ENCODE data around the gene RADIL. TPM values are rescaled to one million over a fixed set of nuclear protein-coding genes. Genes with fewer than 3 reads are reported as not detected.

Gene RADIL
- total RNA-seq, 2 experiments from 2014 or later, result 0.05 TPM; not detected in 1

DNA sequence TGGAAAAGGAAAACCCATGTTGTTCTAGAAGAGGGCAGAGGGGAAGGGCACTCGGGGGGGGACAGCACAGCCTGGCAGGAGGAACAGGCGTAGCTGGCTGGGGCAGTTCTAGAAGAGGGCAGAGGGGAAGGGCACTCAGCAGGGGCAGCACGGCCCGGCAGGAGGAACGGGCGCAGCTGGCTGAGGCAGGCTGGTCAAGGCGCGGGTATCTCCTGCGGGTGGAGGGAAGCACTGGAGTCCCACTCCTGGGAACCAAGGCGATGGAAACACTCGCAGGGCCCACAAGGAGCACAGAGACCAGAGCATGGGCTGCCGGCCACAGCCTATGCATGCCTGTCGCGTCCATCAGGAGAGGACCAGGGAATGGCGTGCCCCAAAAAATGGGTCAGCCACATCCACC, 58.4 kb downstream of the RADIL start:
- ChIA-PET POLR2A (no interaction called here), CTCF (no interaction called here)
- no peaks in the 10 kb centered on the region for H3K4me1 Mint-ChIP-seq

DNA sequence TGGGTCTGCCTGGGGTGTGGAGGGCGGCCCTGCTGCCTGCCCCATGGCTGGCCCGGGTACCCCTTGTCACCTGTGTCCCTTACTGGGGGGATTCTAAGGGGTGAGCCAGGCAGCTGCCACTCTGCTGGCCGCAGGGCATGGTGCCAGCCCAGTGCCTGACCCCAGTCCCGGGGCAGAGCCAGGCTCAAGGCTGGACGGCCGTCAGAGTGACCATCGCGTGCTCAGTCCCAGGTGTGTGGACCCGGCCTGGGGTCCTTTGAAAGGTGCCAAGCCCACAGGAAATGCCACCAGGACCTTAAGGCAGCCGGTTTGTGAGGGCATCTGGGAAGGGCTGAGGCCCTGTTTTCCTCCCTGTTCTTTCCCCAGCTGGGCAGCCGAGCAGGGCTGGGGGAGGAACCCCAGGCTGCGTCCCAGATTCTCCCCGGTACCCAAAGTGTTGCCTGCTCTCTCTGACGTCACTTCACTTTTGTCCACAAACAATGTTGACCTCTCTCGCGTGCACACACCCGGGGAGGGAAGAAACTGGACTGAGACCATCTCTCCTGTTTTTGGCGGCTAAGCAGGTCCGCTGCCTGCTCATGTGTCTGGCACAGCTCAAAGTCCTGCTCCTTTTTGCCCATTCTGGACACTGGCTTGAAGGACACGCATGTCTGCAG, 59.3 kb downstream of the RADIL start:
- Mint-ChIP-seq H3K27ac (no peak overlapping the region), H3K36me3 (ENCODE audit: low read depth) (no peaks in the 10 kb centered on the region), H3K4me3 (no peak overlapping the region), H3K27me3 (peaks cover 3% of the 10 kb centered on the region), H3K9me3 (no peaks in the 10 kb centered on the region), H3K4me1 (no peaks in the 10 kb centered on the region)
- POLR2A ChIA-PET, result no interaction called here
- DNase-seq, result no peak
- CTCF ChIA-PET, result no interaction called here

More for the DNA sequence above, 58.4 kb downstream of the RADIL start:
- peaks cover 3% of the 10 kb centered on the region for H3K27me3 Mint-ChIP-seq
- no peaks in the 10 kb centered on the region for H3K36me3 Mint-ChIP-seq (ENCODE audit: low read depth)
- no peaks in the 10 kb centered on the region for H3K9me3 Mint-ChIP-seq
- DNase-seq, result no peak
- H3K4me3 Mint-ChIP-seq, result no peak overlapping the region
- no peak overlapping the region for H3K27ac Mint-ChIP-seq

DNA sequence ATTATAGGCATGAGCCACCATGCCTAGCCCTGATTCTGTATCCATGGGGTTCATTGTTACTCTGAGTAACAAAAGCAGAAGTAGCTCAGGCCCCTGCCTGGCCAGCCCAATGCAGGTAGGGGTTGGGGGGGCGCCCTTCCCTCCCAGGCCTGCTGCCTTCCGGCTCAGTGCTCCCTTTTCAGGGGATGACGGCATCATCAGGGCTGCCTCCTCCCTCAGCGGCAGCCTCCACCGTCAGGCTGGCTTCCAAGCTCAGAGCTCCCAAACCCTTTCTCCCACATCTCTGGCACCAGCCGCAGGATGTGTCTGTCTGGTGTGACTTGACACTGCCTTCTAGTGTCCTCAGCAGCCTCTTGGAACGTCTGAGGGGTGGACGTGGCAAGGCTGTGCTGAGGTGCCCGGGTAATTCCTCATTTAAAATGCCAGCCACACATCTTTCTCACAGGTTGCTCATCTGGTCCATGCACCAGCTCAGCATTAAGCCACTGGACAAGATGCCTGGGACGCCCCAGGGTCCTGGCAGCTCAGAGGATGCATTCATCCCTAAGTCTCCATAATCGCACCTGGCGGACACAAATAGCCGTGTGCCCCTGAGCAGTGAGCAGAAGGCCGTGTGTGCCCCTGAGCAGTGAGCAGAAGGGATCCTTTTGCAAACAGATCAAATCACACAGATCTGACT, 59.9 kb downstream of the RADIL start:
- Mint-ChIP-seq H3K4me1 (no peaks in the 10 kb centered on the region), H3K27me3 (peaks cover 3% of the 10 kb centered on the region), H3K9me3 (no peaks in the 10 kb centered on the region), H3K36me3 (ENCODE audit: low read depth) (no peaks in the 10 kb centered on the region), H3K27ac (no peak overlapping the region), H3K4me3 (no peak overlapping the region)
- DNase-seq, result no peak
- ChIA-PET CTCF (no interaction called here), POLR2A (no interaction called here)

DNA sequence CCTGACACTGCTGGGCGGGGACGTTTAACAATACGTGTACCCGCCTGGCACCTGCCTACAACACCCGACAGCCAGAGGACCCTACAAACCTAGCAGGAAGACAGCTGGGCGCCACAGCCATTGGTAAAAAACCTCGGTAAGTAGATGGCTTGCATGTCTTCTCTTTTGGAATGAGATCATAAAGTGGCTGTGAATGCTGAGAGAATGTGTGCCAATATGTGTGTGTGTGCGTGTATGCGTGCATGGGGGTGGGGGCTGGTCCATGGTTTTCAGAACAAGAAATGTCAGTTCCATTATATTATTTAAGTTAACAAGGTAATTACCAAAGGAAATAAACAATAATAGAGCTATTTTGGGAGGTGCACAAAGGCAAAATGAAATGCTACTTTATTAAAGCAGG, 60.8 kb downstream of the RADIL start:
- Mint-ChIP-seq H3K27me3 (peaks cover 2% of the 10 kb centered on the region), H3K36me3 (ENCODE audit: low read depth) (no peaks in the 10 kb centered on the region), H3K4me1 (no peaks in the 10 kb centered on the region), H3K4me3 (no peak overlapping the region), H3K9me3 (no peaks in the 10 kb centered on the region), H3K27ac (no peak overlapping the region)
- CTCF ChIA-PET, result no interaction called here
- POLR2A ChIA-PET, result no interaction called here
- no peak for DNase-seq

DNA sequence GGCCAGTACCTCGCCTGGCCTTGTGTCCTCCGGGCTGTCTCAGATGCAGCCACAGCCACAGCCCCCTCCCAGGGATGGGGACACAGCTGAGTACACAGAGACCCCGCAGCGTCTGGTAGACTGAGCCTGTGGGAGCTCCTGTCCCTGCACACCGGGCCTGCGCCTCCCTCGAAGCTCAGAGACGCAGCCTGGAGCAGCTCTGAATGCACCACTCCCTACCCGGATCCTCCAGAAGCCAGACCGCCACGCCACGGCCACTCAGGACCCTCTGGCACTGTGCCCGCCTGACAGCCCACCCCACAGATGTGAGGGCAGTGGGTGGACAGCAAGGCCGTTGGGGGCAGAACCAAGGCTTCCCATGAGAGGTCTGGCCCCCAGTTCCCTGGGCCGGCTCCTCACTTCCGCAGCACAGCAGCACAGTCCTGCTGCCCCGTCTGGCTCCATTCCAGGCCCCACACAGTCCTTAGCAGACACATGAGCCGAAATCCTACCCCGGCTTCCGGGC, 62.5 kb downstream of the RADIL start:
- CTCF ChIA-PET, result no interaction called here
- Mint-ChIP-seq H3K9me3 (no peaks in the 10 kb centered on the region), H3K27me3 (no peaks in the 10 kb centered on the region), H3K4me3 (no peak overlapping the region), H3K36me3 (ENCODE audit: low read depth) (no peaks in the 10 kb centered on the region), H3K27ac (no peak overlapping the region), H3K4me1 (no peaks in the 10 kb centered on the region)
- no peak for DNase-seq
- POLR2A ChIA-PET, result no interaction called here

DNA sequence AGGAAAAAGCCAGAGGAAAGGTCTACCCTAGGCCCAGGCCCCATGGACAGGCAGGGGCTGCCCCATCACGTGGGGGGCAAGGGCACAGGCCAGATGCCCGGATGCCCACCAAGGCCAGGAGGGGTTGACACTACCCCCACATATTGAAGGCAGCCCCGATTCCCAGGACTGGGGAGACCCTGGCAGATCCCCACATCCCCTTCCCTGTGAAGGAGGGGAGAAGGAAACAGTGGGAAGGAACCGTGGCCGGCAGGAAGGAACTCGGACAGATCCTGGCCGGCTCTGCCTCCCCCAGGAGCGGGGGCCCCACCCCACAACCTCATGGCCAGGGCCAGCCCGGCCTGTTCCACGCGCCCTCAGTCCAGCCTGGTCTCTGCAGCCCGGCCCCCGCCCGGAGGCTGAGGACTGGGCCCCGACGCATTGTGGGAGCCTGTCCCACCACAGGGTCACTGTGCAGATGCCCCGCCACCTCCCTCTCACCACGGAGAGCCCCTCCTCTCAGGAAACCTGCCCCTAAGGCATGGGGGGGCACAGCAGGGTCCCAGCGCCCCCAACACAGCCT, 63.0 kb downstream of the RADIL start:
- Mint-ChIP-seq H3K27me3 (no peaks in the 10 kb centered on the region), H3K36me3 (ENCODE audit: low read depth) (no peaks in the 10 kb centered on the region), H3K9me3 (no peaks in the 10 kb centered on the region), H3K4me3 (no peak overlapping the region), H3K4me1 (no peaks in the 10 kb centered on the region), H3K27ac (no peak overlapping the region)
- no peak for DNase-seq
- ChIA-PET POLR2A (no interaction called here), CTCF (no interaction called here)

DNA sequence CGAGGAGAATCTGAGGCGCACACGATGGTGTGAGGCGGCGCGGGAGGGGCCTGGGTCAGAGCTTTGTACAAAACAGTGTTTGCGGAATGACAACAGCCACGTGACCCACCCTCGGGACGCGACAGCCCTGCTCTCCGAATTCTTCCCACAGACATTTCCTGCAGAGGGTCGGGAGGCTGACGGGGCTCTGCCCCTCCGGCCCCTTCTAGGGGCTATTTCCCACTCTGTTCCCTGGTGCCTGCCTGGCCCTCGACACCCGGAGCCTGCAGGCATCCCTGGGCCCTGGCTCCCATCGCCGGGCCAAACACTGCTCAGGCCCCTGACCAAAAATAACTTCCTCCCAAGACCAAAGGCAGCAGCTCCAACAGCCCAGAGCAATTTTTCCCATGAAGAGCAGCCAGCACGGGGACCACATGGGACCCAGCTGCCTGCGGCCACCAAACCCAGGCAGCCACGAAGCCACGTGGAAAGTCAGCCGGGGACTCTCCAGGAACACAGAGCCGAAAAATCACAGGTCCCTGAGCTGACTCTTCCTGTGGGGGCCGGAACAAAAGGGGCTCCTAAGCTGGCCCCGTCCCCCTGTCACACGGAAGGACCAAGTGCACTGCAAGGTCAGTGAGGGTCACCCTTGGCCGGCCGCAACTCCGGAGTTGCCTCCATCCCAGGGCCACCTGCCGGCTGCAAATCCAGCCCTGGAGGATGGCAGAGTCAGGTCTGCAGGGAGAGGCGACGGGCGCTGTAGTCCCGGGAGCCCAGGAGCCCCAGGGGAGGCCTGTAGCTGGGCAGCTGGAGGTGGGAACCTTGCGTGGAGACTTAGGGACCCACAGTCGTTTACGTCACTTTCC, 63.7 kb downstream of the RADIL start:
- no peak for DNase-seq
- Mint-ChIP-seq H3K36me3 (ENCODE audit: low read depth) (no peaks in the 10 kb centered on the region), H3K4me3 (no peak overlapping the region), H3K27me3 (no peaks in the 10 kb centered on the region), H3K9me3 (no peaks in the 10 kb centered on the region), H3K27ac (no peak overlapping the region), H3K4me1 (no peaks in the 10 kb centered on the region)
- CTCF ChIA-PET, result no interaction called here
- POLR2A ChIA-PET, result no interaction called here

DNA sequence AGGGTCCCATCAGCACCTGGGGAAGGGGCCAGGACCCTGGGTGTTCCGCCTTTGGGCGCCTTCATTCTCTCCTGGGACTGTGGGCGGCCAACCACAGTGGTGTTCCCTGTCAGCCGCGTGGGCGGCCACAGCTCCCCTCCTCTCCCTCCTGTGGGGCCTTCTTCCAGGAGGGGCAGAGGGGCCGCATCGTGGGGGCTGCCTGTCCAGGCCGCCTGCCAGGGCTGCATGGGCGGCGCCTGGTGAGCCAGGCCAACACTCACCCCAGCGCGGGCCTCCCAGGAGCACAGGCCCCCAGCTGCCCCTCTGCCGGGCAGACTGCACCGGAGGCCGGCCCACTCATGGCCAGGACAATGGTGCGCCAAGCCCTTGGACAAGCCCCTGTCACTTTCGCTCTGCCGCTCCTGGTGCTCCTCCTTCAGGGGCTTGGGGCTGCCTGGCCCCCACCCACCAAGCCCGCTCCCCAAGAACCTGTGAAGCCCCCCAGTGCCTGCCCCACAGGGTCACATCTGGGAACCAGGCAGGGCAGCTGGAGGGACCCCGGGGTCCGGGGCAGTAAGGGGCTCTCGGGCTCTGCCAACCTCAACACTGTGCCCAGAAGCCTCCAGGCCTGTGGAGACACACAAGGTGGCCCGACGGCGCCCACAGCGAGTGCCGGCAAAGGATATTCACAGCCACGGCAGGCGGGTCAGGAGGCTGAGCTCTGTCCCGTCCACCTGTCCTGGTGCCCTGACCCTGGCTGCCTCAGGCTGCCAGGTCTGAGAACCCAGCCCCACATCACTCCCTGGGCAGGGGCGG, 65.3 kb downstream of the RADIL start:
- POLR2A ChIA-PET, result no interaction called here

DNA sequence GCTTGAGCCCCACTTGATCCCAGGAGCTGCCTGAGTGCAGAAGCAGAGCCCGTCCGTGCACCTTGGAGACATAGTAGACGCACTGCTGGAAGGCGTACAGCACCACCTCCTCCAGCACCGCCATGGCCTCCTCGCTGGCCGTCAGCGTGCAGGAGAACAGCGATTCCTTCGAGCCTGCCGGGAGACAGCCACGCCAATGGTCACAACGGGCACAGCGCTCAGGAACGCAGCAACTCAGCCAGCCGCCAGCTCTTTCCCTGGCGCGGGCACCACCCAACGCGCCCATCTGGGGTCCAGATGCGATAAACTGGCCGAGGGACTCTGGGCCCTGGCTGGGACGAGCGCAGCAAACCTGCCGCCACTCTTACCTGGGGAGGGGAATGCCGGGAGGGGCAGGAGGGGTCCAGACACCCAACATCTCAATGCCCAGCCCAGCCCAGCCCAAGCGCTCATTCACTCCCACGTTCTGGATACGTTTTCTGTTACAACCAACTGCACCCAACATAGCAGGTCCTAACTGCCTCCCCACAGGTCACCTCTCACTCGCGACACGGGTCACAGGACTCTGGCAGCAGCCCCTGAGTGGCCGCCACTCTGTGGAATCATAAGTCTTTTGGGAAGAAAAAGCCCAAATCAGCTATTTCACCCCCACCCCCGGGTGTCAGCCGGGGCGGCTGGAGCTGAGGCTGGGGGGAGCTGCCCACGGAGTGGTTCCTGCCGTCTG, 66.2 kb downstream of the RADIL start:
- Mint-ChIP-seq H3K9me3 (no peaks in the 10 kb centered on the region), H3K4me3 (no peak overlapping the region), H3K36me3 (ENCODE audit: low read depth) (no peaks in the 10 kb centered on the region), H3K4me1 (no peaks in the 10 kb centered on the region), H3K27me3 (peaks cover 14% of the 10 kb centered on the region), H3K27ac (no peak overlapping the region)
- ChIA-PET CTCF (no interaction called here), POLR2A (no interaction called here)
- no peak for DNase-seq

More for the DNA sequence above, 65.3 kb downstream of the RADIL start:
- CTCF ChIA-PET, result no interaction called here
- H3K4me3 Mint-ChIP-seq, result no peak overlapping the region
- no peaks in the 10 kb centered on the region for H3K36me3 Mint-ChIP-seq (ENCODE audit: low read depth)
- peaks cover 9% of the 10 kb centered on the region for H3K27me3 Mint-ChIP-seq
- no peaks in the 10 kb centered on the region for H3K4me1 Mint-ChIP-seq
- no peaks in the 10 kb centered on the region for H3K9me3 Mint-ChIP-seq
- no peak overlapping the region for H3K27ac Mint-ChIP-seq
- DNase-seq, result no peak

DNA sequence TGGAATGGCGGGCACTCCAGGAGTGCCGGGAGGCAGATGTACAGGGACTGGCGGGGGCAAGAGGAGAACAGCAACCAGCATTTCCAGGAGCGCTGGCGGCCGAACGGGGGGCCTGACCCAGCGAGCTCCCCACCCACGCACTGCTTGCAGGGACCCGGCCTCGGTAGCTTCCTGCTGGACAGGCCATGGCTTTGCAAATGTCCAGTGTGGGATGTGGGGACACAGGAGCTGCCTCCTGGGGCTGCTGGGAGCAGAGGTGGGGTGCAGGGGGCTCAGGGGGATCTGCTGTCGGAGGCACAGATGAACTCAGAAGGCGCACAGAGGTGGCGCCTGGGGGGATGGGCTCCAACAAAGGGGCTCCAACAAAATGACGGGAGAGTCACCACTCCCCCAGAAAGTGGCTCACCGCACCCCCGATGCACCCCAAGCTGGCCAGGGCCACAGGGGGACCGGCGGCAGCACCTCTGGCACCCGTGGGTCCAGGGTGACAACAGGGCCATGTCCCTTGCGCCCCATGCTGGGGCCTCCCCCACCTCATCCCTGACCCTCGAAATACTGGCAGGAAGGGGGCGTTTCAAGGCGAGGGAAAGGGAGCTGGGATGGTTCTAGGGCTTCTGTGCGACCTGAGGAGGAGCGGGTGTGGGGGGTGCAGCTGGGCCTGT, 67.0 kb downstream of the RADIL start:
- Mint-ChIP-seq H3K27ac (no peak overlapping the region), H3K27me3 (peaks cover 14% of the 10 kb centered on the region), H3K9me3 (no peaks in the 10 kb centered on the region), H3K4me3 (no peak overlapping the region), H3K4me1 (no peaks in the 10 kb centered on the region), H3K36me3 (ENCODE audit: low read depth) (no peaks in the 10 kb centered on the region)
- ChIA-PET CTCF (no interaction called here), POLR2A (no interaction called here)
- DNase-seq, result no peak

DNA sequence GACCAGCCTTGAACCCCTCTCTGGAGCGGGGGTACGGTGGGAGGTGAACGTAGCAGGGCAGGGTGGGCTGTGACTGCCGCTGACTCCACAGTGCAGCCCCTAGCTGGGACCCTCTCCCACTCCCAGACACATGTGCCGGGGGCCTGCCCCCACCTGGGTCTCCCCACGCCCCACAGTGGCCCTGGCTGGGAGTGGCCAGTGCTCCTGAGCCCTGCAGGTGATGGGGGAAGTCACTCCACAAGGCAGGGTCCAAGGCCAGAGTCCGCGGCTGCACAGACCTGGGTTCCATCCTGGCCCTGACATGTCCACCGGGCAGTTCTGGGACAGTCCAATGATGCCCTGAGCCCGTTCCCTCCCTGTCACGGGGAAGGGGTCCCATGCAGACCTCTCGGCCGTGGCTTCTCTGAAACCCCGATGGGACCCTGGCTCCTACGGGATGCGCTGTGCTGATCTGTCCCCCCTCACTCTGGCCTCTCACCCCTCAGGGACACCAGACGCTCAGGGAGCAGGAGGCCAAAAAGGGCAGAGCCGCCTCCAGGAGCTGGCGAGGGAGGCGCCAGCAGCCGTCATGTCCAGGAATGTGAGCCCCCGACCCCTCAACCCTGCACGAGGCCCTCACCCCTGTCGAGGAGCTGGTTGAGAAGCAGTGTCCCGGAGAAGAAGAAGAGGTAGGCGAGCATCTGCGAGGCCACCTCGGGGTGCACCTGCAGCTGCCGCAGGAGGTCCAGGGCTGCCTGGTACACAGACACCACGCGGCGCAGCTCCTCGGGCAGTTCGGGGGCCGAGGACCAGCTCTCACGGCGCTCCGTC, 67.7 kb downstream of the RADIL start:
- Mint-ChIP-seq H3K4me1 (no peaks in the 10 kb centered on the region), H3K27me3 (peaks cover 14% of the 10 kb centered on the region), H3K4me3 (no peak overlapping the region), H3K9me3 (no peaks in the 10 kb centered on the region), H3K36me3 (ENCODE audit: low read depth) (no peaks in the 10 kb centered on the region), H3K27ac (no peak overlapping the region)
- ChIA-PET CTCF (no interaction called here), POLR2A (no interaction called here)
- DNase-seq, result no peak

All from activated CD4-positive, alpha-beta memory T cell treated with anti-CD3 and anti-CD28 coated beads, Interleukin-2, amount 10 ng/mL, durations not matched to agents 7 days and 5 days (primary cell).